ENCODE measurements around the gene KRTAP10-4.

DNA sequence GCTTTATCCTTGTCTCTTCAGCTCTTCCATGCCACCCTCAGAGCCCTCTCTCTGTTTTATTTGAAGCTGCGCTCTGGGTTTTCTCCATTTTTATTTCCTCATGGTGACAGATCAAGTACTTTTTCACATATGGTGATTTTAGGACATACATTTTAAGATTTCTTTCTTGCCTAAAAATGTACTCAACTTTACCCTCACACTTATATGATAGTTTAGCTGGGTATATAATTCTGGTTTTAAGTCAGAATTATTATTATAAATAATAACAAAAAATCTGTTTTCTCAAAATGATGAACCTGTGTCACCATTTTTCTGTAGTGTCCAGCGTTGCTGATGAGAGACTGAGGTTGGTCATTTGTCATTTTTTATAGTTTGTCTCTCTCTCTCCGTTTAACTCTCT, 7.6 kb downstream of the KRTAP10-4 start:
- TF ChIP-seq, protein P1, sequence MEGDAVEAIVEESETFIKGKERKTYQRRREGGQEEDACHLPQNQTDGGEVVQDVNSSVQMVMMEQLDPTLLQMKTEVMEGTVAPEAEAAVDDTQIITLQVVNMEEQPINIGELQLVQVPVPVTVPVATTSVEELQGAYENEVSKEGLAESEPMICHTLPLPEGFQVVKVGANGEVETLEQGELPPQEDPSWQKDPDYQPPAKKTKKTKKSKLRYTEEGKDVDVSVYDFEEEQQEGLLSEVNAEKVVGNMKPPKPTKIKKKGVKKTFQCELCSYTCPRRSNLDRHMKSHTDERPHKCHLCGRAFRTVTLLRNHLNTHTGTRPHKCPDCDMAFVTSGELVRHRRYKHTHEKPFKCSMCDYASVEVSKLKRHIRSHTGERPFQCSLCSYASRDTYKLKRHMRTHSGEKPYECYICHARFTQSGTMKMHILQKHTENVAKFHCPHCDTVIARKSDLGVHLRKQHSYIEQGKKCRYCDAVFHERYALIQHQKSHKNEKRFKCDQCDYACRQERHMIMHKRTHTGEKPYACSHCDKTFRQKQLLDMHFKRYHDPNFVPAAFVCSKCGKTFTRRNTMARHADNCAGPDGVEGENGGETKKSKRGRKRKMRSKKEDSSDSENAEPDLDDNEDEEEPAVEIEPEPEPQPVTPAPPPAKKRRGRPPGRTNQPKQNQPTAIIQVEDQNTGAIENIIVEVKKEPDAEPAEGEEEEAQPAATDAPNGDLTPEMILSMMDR (conservative IDR thresholded peaks at IDR 0.05 in 1 of 2, IDR thresholded peaks at IDR 0.05 in 1 of 2; ENCODE audit: low read depth in 1 of 2, low read length in 2 of 2), result no peak
- no peak for TF ChIP-seq EZH2 (IDR thresholded peaks at IDR 0.05; ENCODE audit: low read length, missing control alignments)
